H7 (cell line): ENCODE data around the gene CDK9. TPM values are rescaled to one million over a fixed set of nuclear protein-coding genes. Genes with fewer than 3 reads are reported as not detected.
A peak's percentile ranks its signal among the peaks of the same experiment; 100 is the strongest.

ENCODE experiments used
- DNase-seq: peaks from one replicate; pipeline ENCODE4 v3.0.0; 2012
- H3K27me3 ChIP-seq: 2 replicates; pipeline ENCODE4 v1.6.0; 2011; ENCODE audit warnings: mild to moderate bottlenecking, low read length; ENCODE audit not compliant: control insufficient read depth, insufficient read depth
- H3K36me3 ChIP-seq: replicated peaks from 2 replicates; pipeline ENCODE4 v1.5.1; 2011; ENCODE audit warnings: low read length; ENCODE audit not compliant: control insufficient read depth, insufficient read depth
- H3K4me3 ChIP-seq: 2 replicates; pipeline ENCODE4 v1.5.1; 2011; ENCODE audit warnings: low read depth, mild to moderate bottlenecking, control low read depth, low read length, moderate library complexity; ENCODE audit not compliant: insufficient read depth
- total RNA-seq: library from RNA; depleted of rRNA; stranded (reverse); fragments of >200 nt; shearing (Covaris generic); gene quantifications from 2 replicates; pipeline ENCODE4 v1.2.3, GENCODE V29; 2014

The CDK9 gene
- total RNA-seq, 1 experiment from 2014 or later, result 56.6 TPM

GRCh38 chr9:127794001-127794791, 8.4 kb downstream of the CDK9 start:
- H3K27me3 ChIP-seq, result no peaks in the 10 kb centered on the region
- H3K36me3 ChIP-seq, result peaks cover 23% of the 10 kb centered on the region
- DNase-seq, result peak; percentile 31
- no peak overlapping the region for H3K4me3 ChIP-seq

GRCh38 chr9:127796225-127796813, 10.5 kb downstream of the CDK9 start:
- DNase-seq, result no peak
- no peak overlapping the region for H3K4me3 ChIP-seq
- H3K36me3 ChIP-seq, result peaks cover 6% of the 10 kb centered on the region
- no peaks in the 10 kb centered on the region for H3K27me3 ChIP-seq

DNA sequence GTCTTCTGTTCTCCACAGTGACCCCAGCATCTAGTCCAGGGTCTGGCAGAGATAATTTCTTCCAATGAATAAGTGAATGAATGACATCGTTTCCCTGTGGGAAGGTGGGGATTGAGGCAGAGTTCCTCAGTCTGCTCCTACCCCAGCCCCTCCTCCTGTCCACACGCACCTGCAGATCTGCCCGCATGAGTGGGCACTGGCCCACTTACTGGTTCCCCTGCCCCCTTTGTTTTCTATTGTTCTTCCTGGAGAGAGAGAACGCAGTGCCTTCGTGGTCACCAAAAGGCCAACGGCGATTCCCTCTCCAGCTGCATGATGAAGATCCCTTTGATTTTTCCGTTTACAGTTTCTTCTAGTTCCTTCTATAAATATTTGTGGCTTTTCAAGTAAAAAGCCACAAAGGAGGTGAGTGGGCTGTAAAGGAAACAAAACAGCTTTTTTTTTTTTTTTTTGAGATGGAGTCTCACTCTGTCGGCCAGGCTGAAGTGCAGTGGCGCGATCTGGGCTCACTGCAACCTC, 11.1 kb downstream of the CDK9 start:
- Histone ChIP-seq H3K36me3 (peaks cover 4% of the 10 kb centered on the region), H3K27me3 (no peaks in the 10 kb centered on the region), H3K4me3 (no peak overlapping the region)
- DNase-seq, result no peak

DNA sequence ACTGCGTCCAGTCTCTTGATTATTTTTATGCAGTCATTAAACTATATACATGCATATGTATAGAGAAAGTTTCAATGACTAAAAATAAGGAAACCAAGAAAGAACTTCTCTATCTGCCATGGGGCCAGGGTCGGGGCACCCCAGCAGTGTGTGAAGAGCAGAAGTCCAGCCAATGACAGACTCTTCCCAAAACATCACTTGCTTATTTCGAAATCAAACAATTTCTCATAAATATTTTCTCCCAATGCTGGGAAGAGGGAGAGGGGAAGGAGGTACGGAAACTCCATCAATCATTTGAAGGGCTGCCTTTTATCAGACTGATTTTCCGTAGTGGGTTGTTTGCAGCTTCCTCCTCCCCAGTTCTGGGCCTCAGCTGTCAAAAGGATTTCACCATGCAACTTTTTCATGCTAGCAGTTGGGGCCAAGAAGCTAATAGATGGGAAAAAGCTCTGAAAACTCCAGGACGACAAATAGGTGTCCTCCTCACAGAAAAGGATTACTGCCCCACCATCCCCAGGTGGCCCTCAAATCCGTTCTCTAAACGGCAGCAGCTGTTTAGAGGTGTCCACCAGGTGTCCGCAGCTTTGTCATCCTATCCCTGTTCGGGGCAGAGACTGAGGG, 16.2 kb downstream of the CDK9 start:
- H3K36me3 ChIP-seq, result peaks cover 1% of the 10 kb centered on the region
- no peak for DNase-seq
- H3K4me3 ChIP-seq, result peak overlapping the region; percentile 45
- no peaks in the 10 kb centered on the region for H3K27me3 ChIP-seq

DNA sequence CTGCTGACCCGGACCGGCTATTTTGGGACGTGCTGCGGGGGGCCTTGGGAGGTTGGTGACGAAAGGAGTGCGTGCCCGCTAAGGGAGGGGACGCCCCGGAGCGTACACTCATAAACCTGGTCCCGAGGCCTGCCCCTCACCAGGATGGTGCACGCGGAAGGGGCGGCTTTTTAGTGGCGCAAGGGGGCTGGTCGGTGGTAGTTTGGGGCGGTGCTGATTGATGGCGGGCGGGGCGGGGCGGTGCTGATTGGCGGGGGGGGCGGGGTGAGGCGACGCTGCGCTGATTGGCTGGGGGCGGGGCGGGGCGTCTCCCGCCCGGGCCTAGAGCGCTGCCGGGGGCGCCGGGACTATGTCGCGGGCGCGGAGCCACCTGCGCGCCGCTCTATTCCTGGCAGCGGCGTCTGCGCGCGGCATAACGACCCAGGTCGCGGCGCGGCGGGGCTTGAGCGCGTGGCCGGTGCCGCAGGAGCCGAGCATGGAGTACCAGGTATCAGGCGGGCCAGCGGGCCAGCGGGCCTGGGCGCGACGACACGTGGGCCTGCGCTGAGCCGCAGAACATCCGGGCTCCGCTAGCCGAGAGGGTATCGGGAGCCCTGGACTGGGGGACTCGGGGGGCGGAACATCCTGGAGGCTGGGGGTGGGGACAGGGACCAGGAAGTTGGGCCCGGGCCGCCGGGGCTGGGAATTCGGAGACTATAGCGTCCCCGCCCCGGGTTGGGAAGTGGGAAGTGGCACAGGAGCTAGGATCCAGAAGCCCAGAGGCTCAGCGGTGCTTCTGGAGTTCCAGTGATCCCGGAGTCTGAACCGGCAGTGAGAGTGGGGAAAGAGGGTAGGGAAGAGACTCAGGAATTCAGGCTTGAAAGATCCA, 17.0 kb downstream of the CDK9 start, which contains the start of gene FPGS:
TSS of gene FPGS (plus strand) at position 307 of the 868 bp plus-strand sequence. CDS start at position 350, 43 bp downstream.
- H3K36me3 ChIP-seq, result peaks cover 4% of the 10 kb centered on the region
- H3K4me3 ChIP-seq, result peak within 1 kb of the TSS; percentile 63
- DNase-seq, result peak; percentile 100
- H3K27me3 ChIP-seq, result no peaks in the 10 kb centered on the region

- no peak for DNase-seq
- peaks cover 6% of the 10 kb centered on the region for H3K36me3 ChIP-seq
These were observed 17.9 kb downstream of the CDK9 start for GRCh38 chr9:127803507-127804352.

DNA sequence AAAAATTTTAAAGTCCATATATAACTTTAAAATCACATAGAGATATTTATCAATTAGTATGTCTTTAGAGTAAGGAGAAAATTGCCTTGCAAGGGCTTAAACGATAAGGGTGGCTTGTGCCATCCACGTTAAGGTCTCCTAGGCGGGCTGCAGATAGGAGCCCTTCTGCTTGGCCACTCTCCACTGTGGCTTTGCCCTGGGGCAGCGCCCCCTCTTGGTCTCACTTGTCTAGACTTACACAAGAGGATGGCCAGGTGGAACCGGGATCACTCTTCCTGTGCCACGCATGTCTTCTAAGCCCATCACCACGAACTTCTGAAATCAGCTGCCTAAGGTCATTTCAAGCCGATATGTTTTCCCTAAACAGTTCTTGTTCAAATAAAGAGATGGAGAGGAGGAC, 19.8 kb downstream of the CDK9 start:
- H3K27me3 ChIP-seq, result no peaks in the 10 kb centered on the region
- H3K4me3 ChIP-seq, result no peak overlapping the region
- peak; percentile 91 for DNase-seq

More at GRCh38 chr9:127803507-127804352, 17.9 kb downstream of the CDK9 start:
- peak overlapping the region; percentile 63 for H3K4me3 ChIP-seq
- no peaks in the 10 kb centered on the region for H3K27me3 ChIP-seq

GRCh38 chr9:127806871-127807270, 21.0 kb downstream of the CDK9 start:
- DNase-seq, result no peak
- Histone ChIP-seq H3K4me3 (no peak overlapping the region), H3K36me3 (peaks cover 11% of the 10 kb centered on the region), H3K27me3 (no peaks in the 10 kb centered on the region)

More for the DNA sequence above, 19.8 kb downstream of the CDK9 start:
- peaks cover 8% of the 10 kb centered on the region for H3K36me3 ChIP-seq

DNA sequence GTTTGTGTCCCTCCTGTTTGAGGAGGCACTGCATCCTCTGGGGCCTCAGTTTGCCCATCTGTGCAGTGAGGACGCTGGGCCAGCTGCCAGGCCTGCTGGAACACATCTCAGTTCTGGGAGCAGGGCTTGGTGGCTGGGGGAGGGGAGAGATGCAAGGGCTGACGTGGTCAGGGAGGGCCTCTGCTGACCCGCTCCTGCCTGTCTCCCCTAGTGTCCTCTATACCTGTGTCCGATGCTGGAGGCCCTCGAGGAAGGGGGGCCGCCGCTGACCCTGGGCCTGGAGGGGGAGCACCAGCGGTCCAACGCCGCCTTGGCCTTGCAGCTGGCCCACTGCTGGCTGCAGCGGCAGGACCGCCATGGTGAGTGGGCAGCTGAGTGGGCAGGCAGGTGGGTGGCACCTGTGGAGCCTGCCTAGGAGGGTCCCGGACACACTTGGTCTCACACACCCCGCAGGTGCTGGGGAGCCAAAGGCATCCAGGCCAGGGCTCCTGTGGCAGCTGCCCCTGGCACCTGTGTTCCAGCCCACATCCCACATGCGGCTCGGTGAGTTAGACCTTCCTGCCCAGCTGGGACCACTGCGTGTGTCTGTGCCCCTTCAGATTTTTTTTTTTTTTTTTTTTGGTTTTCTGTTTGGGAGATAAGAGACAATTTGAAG, 22.6 kb downstream of the CDK9 start:
- H3K4me3 ChIP-seq, result no peak overlapping the region
- no peaks in the 10 kb centered on the region for H3K27me3 ChIP-seq
- peaks cover 24% of the 10 kb centered on the region for H3K36me3 ChIP-seq
- DNase-seq, result peak; percentile 35

- H3K27me3 ChIP-seq, result no peaks in the 10 kb centered on the region
- peaks cover 28% of the 10 kb centered on the region for H3K36me3 ChIP-seq
- no peak overlapping the region for H3K4me3 ChIP-seq
- DNase-seq, result no peak
These were observed 23.2 kb downstream of the CDK9 start for GRCh38 chr9:127809002-127809539.

GRCh38 chr9:127809540-127810377, 23.9 kb downstream of the CDK9 start:
- DNase-seq, result peak; percentile 99
- Histone ChIP-seq H3K36me3 (peaks cover 30% of the 10 kb centered on the region), H3K4me3 (peak overlapping the region; percentile 27), H3K27me3 (no peaks in the 10 kb centered on the region)
